Effector memory CD4-positive, alpha-beta T cell (primary cell): ENCODE data around the gene MYO15B.

Experiments used
- DNase-seq, 3 donors: peaks; one replicate each; pipeline ENCODE4 v3.0.0-alpha.2; 2020
- H3K27ac ChIP-seq: 2 replicates; pipeline ENCODE4 v1.7.0; 2013; ENCODE audit warnings: mild to moderate bottlenecking, low read length, moderate library complexity; ENCODE audit not compliant: insufficient read depth, poor library complexity, severe bottlenecking
- H3K27me3 ChIP-seq: replicated peaks from 2 replicates; pipeline ENCODE4 v1.7.0; 2013; ENCODE audit warnings: mild to moderate bottlenecking, low read length; ENCODE audit not compliant: insufficient read depth, control insufficient read depth, poor library complexity, severe bottlenecking
- H3K36me3 ChIP-seq: 2 replicates; pipeline ENCODE4 v1.7.0; 2013; ENCODE audit warnings: mild to moderate bottlenecking, low read length, moderate library complexity; ENCODE audit not compliant: control insufficient read depth, insufficient read depth
- H3K4me1 ChIP-seq: 2 replicates; pipeline ENCODE4 v1.7.0; 2013; ENCODE audit warnings: low read length, mild to moderate bottlenecking; ENCODE audit not compliant: control insufficient read depth, insufficient read depth, poor library complexity, severe bottlenecking
- H3K4me3 ChIP-seq: 2 replicates; pipeline ENCODE4 v1.7.0; 2013; ENCODE audit warnings: low read length, low read depth, mild to moderate bottlenecking; ENCODE audit not compliant: insufficient read depth, poor library complexity, severe bottlenecking
- H3K9me3 ChIP-seq: 2 replicates; pipeline ENCODE4 v1.7.0; 2013; ENCODE audit warnings: mild to moderate bottlenecking, low read length, moderate library complexity; ENCODE audit not compliant: control insufficient read depth

Gene MYO15B

DNA sequence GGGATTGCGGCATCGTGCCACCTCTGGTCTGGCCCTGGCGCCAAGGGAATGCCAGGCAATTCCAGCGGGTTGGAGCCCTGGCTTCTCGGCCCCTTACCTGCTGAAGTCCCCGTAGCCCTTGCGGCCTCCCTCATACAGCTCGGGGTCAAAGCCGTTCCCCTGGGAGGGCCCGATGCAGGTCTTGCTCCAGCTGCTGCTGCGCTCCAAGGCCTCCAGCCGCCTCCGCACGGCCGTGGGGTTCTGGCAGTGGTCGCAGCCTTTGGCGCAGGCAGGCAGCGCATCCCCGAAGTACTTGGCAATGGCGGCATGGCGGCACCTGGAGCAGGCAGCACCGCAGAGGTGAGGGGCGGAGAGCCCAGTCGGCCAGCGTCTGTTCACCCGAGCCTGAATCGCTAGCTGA, 43.8 kb downstream of the MYO15B start:
- no peaks in the 10 kb centered on the region for H3K9me3 ChIP-seq
- H3K4me1 ChIP-seq = peaks cover 6% of the 10 kb centered on the region
- no peak for DNase-seq
- H3K36me3 ChIP-seq = no peaks in the 10 kb centered on the region
- no peak overlapping the region for H3K27ac ChIP-seq
- H3K27me3 ChIP-seq = no peaks in the 10 kb centered on the region
- no peak overlapping the region for H3K4me3 ChIP-seq

DNA sequence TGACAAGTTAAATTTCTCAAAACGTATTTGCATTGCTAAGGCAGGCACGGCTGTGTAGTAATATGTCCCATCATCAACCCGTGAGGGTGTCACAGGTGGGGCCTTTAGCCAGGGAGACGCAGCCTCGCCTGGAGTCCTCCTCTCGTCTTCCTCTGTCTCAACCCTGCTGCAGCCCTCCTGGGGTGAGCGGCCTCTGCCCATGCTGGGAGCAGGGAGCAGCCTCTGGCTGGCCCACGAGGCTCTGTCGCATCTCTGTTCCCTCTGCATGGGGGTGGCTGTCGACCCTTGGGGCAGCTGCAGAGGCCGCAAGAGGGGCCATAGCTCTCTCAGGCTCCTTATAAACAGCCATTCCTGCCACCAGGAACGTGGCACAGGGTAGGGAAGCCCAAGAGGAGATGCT, 44.8 kb downstream of the MYO15B start:
- Histone ChIP-seq H3K4me1 (peaks cover 6% of the 10 kb centered on the region), H3K4me3 (no peak overlapping the region), H3K27ac (no peak overlapping the region), H3K36me3 (no peaks in the 10 kb centered on the region), H3K27me3 (no peaks in the 10 kb centered on the region), H3K9me3 (no peaks in the 10 kb centered on the region)
- no peak for DNase-seq

DNA sequence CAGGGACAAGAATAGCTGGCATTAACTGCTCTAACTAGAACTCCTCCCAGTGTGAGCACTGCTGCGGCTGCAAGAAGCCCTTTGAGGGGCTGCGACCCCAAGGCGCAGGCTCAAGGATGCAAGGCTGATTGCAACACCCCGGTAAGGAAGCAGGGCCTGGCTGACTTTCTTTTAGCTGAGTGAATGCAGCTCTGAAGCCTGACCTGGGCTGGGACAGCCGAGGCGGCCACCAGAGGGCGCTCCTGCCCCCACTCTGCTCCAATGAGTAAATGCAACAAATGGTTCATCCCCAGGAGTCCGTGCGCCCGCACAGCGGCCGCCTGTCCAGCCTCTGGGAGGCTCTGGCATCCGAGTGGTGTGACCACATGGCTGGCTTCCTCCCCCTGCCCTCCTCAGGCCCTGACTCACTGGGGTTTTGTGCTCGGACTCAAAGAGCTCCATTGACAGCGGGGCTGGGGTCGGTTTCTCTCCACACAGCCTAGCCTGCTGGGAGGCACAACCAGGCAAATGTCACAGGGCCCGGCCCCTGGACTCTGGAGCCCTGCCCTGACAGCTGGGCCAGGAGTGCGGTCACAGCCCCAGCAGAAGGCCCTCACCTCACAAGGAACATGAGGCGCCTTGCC, 45.4 kb downstream of the MYO15B start, which contains the start of gene SMIM5:
SMIM5 (plus strand) TSS at position 572 of the 623 bp plus-strand sequence. CDS start 6,768 bp downstream, outside the sequence.
- H3K27ac ChIP-seq = no peak within 1 kb of the TSS

DNA sequence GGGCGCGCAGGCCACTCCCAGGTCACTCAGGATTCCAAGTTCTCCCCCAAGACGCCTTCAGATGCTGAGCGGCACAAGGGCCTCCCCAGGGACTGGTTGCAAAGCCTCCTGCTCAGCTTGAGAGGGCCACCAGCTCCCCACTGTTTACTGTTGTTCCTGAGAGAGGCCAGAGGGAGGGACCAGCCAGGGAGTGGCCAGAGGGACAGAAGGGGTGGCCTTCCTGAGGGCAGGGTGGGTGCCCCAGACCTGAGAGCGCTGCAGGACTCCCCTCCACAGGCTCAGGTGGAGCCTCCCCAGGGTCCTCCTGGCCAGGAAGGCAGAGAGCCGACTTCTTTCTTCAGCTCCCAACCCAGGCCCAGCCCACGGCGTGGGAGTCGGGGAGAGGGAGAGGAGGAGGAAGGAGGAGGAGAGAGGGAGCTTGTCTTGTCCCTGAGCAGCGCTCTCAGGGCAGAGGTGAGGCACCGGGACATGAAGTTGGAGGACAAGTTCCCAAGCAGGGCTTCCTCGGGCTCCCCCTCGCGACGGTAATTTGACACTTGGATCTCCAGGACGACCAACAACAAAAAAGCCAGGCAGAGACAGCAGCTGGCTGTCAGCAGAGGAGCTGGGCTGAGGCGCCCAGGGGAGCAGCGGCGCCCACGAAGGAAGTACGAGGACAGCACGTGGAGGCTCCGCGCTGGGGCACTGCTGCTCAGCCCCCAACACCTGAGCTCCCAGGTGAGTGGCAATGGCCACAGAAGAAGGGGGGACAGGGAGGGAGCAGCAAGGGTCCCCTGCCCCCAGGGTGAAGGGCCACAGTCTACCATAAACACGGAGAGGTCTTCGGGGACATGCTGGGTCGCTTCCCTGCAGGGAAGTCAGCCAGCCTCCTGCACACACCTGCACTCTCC, 46.1 kb downstream of the MYO15B start:
- Histone ChIP-seq H3K4me1 (peaks cover 6% of the 10 kb centered on the region), H3K36me3 (no peaks in the 10 kb centered on the region), H3K9me3 (no peaks in the 10 kb centered on the region), H3K27me3 (no peaks in the 10 kb centered on the region), H3K27ac (no peak overlapping the region), H3K4me3 (no peak overlapping the region)
- DNase-seq = peak in 2 of 3 donors; percentile 13 to 14

More for the DNA sequence above, 45.4 kb downstream of the MYO15B start, which contains the start of gene SMIM5:
- Histone ChIP-seq H3K36me3 (no peaks in the 10 kb centered on the region), H3K9me3 (no peaks in the 10 kb centered on the region), H3K4me1 (peaks cover 6% of the 10 kb centered on the region), H3K27me3 (no peaks in the 10 kb centered on the region), H3K4me3 (no peak within 1 kb of the TSS)
- peak; percentile 51 to 68 (median 56) for DNase-seq

DNA sequence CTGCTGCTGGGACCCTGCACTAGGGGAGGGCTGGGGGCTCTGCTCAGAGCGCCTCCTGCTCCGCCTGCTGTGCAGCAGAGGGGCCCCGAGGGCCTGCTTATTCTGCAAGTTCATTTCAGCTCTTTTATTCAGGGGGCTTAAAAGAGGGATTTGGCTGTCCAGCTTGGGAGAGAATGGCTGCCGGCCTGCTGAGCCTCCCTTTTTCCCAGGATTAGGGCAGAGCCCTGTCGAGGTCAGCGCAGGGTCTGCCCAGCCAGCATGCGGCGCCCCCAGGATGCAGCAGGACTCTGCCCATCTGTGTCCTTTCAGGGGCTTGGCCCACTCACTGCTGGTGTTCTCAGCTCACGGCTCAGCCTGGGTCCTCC, 46.8 kb downstream of the MYO15B start:
- no peaks in the 10 kb centered on the region for H3K36me3 ChIP-seq
- H3K4me1 ChIP-seq = peaks cover 6% of the 10 kb centered on the region
- no peak overlapping the region for H3K4me3 ChIP-seq
- H3K27ac ChIP-seq = no peak overlapping the region
- no peaks in the 10 kb centered on the region for H3K27me3 ChIP-seq
- no peaks in the 10 kb centered on the region for H3K9me3 ChIP-seq
- DNase-seq = no peak

DNA sequence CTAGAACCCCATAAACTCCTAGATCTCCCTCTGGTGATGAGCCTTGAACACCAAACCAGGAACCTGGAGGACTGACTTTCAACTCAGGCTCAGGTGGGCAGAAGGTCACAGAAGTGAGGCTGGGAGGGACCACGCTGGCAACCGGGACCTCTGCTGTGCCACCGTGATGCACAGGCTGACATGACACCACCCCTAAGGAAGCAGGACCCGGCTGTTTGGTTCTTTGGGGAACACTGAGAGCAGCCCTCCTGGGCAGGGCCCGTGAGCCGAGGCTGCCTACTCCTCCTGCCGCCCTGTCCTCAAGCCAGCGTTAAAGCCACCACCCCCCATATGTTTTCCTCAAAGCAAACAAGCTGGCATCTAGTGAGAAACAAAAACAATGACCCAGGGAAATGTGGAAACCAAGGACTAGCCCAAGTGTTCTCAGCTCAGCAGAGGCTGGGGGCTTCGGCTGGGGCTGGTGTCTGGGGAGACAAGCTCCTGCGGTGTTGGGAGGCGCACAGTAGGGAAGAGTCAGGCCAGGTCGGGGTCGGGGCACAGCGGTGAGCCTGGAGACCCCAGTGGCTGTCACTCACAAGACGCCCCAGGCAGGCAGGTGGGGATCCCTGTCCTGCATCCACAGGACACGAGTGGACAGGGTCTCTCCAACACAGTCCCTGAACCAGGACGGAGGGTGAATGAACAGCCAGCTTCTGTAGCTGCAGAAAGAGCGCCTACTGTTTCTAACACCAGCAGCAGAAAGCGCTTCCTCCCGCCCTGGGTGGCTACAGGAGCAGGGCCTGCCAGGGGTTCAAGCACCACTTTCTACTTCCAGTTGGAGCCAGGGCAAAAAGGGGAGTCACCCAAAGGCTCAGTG, 47.4 kb downstream of the MYO15B start:
- Histone ChIP-seq H3K4me1 (peaks cover 6% of the 10 kb centered on the region), H3K4me3 (no peak overlapping the region), H3K9me3 (no peaks in the 10 kb centered on the region), H3K27ac (no peak overlapping the region), H3K27me3 (no peaks in the 10 kb centered on the region), H3K36me3 (no peaks in the 10 kb centered on the region)
- DNase-seq = no peak

DNA sequence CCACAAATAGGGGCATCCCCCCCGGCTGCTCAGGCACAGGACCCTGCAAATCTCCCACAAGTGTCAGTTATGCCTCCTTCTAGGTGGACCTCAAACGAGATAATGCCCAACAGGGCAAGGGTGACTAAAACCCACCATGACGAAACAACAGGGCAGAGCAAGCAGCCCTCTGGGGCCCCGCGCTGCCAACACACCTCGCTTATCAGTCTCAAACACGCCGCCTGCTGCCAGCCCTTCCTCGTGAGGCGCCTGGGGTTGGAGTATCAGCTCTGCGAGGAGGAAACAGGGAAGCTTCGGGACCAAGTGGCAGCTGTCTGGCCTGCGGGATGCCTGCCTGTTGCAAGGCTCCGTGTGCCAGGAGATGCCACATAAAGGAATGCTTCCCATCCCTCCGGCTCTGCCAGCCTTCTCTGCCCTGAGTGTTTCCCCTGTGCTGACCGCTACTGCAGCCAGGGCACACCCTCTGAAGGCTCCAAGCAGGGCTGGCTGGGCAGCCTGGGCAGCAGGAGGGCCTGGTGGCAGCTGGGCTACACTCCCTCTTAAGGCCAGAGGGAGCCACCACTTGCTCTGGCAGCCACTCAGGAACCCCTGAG, 48.1 kb downstream of the MYO15B start:
- no peak overlapping the region for H3K27ac ChIP-seq
- no peaks in the 10 kb centered on the region for H3K36me3 ChIP-seq
- H3K9me3 ChIP-seq = no peaks in the 10 kb centered on the region
- no peak for DNase-seq
- peaks cover 6% of the 10 kb centered on the region for H3K4me1 ChIP-seq
- H3K4me3 ChIP-seq = no peak overlapping the region
- H3K27me3 ChIP-seq = no peaks in the 10 kb centered on the region

DNA sequence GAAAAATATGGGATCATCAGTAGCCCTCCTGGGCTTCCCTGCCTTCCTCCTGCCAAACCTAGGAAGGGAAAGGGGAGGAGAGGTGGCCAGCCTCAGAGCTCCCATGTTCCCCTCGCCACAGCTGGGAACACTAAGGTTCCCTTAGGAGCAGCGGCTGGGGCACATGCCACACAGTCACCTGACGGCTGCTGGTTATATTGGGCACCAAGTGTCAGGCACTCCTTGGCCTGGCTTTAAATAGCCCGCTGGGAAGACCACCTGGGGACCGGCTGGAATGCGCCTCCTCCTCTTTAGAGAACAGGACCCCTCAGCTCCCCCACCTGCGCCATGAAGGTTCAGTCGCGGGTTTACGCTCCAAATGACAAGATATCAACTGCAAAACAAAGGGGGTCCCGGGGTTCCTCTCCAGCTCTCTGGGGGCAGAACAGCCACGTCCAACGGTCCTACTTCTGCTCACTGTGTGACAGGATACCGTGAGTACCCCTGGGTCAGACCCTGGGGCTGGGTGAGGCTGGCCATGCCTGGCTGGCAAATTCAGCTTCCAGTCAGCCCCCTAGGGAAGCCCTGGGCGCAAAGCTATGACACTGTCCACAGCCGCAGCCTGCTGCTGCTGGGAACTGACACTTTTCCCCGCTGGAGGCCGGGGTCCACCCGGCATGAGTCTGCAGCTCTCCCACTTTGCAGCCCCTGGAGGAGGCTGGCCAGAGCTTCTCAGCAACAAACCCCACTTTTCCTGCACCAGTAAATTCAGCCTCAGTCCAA, 49.0 kb downstream of the MYO15B start:
- Histone ChIP-seq H3K4me3 (no peak overlapping the region), H3K27me3 (no peaks in the 10 kb centered on the region), H3K4me1 (peaks cover 6% of the 10 kb centered on the region), H3K36me3 (no peaks in the 10 kb centered on the region), H3K27ac (no peak overlapping the region), H3K9me3 (no peaks in the 10 kb centered on the region)
- no peak for DNase-seq

DNA sequence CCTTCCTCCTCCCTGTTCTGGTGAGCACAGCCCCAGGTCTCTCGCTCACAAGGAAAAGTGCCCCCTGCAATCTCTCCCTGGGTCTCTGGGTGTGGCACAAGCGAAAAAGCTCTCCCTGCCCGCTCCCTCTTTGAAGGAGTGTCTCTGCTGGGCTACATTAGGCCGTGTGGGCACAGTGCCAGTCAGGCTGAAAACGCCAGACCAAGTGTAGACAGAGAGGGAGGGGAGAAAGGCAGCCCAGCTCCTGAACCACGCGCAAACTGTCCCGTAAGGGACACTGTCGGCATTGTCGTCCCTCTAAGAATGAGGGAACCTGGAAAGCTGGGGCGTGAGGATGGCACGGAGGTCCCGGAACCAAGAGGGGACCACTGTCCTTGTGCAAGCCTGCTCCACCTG, 49.5 kb downstream of the MYO15B start:
- Histone ChIP-seq H3K9me3 (no peaks in the 10 kb centered on the region), H3K36me3 (no peaks in the 10 kb centered on the region), H3K27me3 (no peaks in the 10 kb centered on the region), H3K27ac (no peak overlapping the region), H3K4me3 (no peak overlapping the region), H3K4me1 (peaks cover 6% of the 10 kb centered on the region)
- no peak for DNase-seq
